Ishikawa (cell line): ENCODE measurements around the gene TMEM79.

Source experiments
- CEBPB ChIP-seq: IDR thresholded peaks from 2 replicates; pipeline ENCODE4 v1.6.1; 2012
- EP300 ChIP-seq: IDR thresholded peaks from 2 replicates; pipeline ENCODE4 v1.6.1; 2012; ENCODE audit warnings: borderline replicate concordance
- MAX ChIP-seq: IDR thresholded peaks from 2 replicates; pipeline ENCODE4 v1.6.1; 2012
- NFIC ChIP-seq: IDR thresholded peaks from 2 replicates; pipeline ENCODE4 v1.6.1; 2012
- RAD21 ChIP-seq: IDR thresholded peaks from 2 replicates; pipeline ENCODE4 v1.6.1; 2012; ENCODE audit warnings: low read depth
- REST ChIP-seq: IDR thresholded peaks from 2 replicates; pipeline ENCODE4 v1.6.1; 2012; ENCODE audit warnings: low read depth, mild to moderate bottlenecking
- TAF1 ChIP-seq: IDR thresholded peaks from 2 replicates; pipeline ENCODE4 v1.6.1; 2012; ENCODE audit warnings: low read depth, mild to moderate bottlenecking

GRCh38 chr1:156285437-156285836, 1.3 kb downstream of the TMEM79 start:
- TF ChIP-seq MAX (no peak), RAD21 (no peak), TAF1 (no peak), CEBPB (no peak), REST (no peak), EP300 (no peak), NFIC (no peak)
